ENCODE results near the gene KMT5C.

Gene KMT5C

DNA sequence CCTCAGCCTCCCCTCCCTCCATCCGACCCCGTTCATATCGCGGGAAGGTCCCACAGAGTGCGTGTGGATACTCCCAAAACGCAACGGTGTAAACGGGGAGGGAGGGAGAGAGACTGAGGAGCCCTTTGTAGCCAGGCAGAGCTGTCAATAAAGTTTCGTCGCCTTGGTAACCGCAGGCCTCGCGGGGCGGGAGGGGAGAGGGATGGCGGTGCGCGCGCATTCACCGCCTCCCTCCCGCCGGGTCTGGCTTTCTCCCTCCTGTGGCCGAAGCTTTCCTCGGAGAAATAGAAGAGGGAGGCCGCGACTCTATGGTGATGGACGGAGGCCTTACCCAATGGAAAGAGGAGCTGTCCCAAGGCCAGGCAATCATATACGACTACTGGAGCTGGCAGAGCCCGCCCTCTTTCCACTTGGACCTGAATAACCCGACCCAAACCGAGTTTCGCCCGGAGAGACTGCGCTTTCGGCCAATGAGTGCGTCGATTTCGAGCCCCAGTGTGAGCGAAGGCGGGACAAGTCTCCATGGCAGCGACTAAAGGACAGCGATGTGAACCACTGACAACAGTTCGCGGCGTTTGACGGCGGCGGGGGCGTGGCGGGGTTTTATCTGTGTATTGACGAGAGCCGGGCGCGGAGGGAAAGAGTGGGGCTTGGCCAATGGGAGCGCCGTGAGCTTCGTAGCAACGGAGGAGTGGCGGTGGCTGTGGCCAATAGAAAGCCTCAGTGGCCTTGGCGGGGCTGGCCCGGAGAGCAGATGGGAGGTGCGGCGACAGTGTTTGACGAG is at the start of gene KMT5C:
TSS of gene KMT5C (plus strand) at position 772 of the 784 bp plus-strand sequence. CDS start 2,061 bp downstream, outside the sequence.
- DNase-seq: peak; percentile 100

DNA sequence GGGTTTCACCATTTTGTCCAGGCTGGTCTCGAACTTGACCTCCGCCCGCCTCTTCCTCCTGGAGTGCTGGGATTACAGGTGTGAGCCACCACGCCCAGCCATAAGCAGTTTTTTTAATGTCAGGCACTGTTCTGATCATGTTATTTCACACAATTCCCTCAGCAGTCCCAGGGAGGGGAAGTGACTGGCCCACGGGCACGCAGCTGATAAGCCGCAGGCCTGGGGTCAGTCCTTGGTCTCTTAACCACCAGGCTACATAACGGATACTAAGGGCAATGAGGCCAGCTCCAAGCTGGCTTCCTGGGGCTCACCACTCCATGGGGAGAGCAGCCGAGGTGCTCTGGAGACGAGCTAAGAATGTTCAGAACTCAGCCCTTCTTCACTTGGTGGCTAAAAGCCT is 42.4 kb upstream of the KMT5C start:
- DNase-seq: no peak

DNA sequence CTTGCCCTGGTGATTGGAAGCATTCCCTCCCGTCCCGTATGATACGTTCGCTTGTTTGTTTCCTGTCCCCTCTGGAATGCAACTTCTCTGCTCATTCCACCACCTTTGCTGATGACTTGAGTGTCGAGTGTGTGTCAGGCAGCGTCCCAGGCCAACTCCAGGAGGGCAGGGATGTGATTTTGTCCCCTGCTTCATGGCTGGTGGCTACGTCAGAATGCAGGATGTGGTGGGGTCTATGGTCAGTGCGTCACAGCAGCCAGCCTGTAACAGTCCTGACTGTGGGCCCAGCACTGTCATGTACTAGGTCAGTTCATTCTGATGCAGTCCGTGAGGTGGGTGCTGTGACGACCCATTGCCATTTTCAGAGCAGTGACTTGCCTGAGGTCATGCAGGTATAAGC is 39.7 kb upstream of the KMT5C start:
- no peak for DNase-seq

DNA sequence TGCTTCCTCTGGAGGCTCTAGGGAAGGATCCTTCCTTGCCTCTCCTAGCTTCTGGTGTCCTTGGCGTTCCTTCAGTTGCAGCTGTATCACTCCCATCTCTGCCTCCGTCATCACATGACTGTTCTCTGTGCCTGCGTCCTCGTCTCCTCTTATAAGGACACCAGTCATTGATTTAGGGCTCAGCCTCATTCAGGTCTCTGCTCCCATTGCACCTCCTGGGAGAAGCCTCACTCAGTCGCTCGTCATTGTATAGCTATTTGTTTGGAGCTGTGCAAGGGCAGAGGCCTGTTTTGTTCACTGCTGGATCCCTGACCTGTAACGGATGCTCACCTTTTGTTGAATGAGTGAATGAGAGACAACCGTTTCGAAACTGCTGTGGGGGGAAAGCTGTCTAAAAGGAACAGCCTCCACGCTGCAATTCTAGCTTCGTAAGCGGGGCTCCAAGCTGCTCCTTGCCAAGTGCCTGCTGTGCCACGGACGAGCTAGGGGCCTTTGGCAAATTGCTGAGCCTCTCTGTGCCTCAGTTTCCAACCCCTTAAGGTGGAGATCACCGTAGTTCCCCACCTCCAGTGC is 38.7 kb upstream of the KMT5C start:
- no peak for DNase-seq

DNA sequence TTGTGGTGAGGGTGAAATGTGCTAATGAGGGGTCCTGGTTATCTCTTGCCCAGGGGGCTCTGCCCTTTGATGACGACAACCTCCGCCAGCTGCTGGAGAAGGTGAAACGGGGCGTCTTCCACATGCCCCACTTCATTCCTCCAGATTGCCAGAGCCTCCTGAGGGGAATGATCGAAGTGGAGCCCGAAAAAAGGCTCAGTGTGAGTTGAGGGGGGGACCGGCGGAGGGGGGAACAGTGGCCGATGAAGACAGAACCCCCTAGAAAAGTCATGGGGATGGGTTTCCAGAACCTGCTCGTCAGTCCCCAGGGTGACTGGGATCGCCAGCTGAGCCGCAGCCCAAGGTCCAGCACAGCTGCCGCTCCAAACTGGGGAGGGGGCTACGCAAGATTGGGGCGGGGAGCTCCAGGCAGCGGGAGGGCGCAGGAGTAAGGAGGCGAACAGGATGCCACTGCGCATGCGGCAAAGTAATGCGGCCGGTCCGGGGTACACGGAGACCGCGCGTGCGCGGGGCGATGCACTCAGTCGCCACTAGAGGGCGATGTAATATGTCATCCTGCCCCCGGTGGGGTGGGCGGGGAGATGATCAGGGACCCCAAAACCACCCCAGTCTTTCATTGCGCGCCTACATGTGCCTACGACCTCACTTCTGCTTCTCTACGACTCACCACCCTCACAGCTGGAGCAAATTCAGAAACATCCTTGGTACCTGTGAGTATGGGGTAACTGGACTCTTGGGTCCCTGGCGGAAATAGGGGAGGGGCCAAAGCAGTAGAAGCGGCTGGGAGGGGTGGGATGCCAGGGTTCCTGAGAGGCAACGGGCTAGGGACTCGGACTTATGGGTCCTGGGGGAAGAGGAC is 38.0 kb upstream of the KMT5C start:
- peak; percentile 96 for DNase-seq

DNA sequence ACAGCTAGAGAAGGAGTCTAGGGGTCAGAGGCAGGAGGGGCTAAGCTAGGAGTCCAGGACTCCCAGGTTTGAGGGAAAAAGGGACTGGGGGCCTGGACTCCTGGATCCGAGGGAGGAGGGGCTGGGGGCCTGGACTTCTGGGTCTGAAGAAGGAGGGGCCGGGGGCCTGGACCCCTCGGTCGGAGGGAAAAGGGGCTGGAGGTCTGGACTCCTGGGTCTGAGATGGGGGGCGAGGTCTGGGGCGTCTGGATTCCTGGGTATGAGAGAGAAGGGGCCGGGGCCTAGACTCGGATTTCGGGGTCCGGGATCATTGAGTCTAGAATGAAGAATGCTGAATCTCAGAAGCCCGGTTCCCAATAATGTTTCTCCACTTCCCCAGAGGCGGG is 37.4 kb upstream of the KMT5C start:
- DNase-seq: no peak

DNA sequence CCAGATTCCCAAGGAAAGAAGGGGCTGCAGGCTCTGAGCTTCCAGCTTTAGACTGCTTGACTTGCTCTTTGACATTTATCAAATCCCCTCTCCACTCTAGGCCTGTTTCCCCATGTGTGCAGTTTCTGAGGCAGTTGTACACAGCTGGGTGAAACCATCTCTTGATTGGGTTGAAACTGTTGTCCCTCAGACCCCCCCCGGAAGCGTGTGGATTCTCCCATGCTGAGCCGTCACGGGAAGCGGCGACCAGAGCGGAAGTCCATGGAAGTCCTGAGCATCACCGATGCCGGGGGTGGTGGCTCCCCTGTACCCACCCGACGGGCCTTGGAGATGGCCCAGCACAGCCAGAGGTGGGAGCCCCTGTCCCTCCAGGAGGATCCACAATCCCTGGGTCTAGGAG is 36.2 kb upstream of the KMT5C start:
- no peak for DNase-seq

DNA sequence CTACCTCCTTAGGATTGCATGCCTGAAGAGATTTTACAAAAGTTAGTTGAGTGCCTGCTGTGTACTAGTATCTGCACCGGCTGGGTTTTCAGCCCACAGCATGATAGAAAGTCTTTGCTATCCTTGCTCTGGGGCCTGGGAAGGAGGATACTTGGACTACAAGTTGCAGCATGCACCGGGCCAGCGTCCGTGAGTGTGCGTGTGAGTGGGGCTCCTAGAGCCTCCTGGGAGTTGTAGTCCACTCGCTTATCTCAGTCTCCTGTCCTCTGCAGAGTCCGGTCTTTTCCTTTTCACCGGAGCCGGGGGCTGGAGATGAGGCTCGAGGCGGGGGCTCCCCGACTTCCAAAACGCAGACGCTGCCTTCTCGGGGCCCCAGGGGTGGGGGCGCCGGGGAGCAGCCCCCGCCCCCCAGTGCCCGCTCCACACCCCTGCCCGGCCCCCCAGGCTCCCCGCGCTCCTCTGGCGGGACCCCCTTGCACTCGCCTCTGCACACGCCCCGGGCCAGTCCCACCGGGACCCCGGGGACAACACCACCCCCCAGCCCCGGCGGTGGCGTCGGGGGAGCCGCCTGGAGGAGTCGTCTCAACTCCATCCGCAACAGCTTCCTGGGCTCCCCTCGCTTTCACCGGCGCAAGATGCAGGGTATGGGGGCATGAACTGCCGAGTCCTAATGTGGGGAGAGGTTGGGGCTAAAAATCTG is 35.2 kb upstream of the KMT5C start:
- DNase-seq: no peak

DNA sequence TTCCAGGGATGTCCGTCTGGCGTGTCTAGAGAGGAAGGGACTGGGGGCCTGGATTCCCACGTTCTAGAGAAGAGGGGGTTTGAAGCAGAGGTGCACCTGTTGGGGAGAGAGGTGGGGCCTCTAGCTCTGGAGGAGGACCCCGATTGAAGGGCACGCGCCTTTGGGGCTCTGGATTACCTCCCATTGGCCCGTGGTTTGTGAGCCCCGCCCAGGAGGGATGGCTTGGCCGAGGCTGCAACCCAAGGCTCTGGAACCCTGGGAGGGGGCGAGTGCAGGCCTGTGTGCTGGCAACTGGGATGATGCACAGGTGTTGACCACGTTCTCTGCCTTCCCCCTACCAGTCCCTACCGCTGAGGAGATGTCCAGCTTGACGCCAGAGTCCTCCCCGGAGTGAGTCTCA is 34.7 kb upstream of the KMT5C start:
- DNase-seq: no peak

DNA sequence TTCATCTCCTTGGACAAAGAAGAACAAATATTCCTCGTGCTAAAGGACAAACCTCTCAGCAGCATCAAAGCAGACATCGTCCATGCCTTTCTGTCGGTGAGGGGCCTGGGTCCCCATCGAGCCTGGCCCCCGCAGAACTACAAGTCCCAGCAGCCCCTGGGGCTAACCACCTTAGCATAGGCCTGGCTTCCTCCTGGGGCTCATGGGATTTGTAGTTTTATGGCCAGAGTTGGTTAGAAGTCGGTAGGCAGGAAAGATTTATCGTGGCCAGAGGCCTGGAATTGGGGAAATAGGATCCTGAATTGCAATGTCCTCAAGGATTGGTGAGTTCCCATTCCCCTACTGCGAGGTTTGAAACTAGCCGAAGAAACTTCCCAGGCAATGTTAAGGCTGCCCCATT is 34.2 kb upstream of the KMT5C start:
- peak; percentile 27 for DNase-seq

DNA sequence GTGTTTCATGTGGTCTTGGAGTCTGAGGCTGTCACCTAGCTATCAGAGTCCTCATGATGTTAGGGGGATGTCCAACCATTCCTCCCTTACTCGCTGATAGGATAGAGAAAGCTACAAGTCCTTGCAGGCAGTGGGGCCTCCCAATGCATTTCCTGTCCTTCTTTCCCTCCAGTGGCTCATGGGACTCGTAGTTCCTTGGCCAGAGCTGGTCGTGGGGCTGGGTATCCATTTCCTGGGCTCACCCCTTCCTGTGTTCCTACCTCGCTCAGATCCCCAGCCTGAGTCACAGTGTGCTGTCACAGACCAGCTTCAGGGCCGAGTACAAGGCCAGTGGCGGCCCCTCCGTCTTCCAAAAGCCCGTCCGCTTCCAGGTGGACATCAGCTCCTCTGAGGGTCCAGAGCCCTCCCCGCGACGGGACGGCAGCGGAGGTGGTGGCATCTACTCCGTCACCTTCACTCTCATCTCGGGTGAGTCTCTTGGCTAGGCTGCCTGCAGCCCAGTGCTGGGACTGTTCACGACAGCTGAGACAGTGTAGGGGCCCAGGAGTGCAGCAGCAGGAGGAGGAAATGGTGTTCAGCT is 33.6 kb upstream of the KMT5C start:
- no peak for DNase-seq

DNA sequence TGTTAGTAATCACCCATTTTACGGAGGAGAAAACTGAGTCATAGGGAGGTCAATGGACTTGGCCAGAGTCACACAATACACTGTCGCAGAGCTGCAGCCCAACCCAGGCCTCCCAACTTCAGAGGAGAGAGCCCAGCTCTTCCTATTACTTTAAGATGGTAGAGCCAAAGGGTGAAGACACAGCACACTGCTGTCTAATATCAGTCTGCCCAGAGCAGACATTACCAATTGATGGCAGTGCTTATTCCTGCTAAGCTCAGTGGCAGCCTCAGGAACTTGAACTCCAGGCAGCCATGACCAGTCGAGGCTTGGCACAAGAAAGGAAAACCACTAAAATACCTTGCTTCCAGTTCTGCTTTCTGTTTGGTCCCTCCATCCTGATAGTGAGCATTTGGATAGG is 33.0 kb upstream of the KMT5C start:
- DNase-seq: no peak

DNA sequence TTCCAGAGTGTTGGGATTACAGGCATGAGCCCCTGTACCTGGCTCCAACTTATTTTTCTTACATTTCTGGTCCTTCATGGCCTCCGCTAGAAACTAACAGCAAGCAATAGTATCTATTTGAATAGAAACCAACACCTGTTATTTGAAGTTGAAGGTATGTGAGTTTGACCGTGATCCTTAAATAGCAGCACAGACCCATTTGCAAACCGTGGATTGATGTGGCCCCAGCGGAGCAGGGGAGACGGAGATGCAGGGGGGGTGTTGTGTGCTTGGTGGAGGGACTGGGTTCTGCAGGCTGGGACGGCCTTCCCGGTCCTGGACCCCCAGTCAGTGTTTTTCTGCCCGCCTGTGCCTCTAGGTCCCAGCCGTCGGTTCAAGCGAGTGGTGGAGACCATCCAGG is 31.4 kb upstream of the KMT5C start:
- no peak for DNase-seq

DNA sequence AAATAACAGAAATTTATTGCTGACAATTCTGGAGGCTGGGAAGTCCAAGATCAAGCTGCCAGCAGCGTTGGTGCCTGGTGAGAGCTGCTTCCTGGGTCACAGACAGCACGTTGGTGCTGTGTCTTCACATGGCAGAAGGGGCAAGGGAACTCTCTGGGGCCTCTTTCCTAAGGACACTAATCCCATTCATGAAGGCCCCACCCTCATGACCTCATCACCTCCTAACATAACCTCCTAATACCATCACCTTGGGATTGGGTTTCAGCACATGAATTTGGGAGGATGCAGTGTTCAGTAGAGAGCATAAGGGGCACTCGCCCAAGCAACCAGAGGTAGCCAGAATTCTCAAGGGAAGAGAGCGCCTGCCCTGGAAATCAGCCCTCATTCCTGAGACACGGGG is 30.2 kb upstream of the KMT5C start:
- DNase-seq: no peak

DNA sequence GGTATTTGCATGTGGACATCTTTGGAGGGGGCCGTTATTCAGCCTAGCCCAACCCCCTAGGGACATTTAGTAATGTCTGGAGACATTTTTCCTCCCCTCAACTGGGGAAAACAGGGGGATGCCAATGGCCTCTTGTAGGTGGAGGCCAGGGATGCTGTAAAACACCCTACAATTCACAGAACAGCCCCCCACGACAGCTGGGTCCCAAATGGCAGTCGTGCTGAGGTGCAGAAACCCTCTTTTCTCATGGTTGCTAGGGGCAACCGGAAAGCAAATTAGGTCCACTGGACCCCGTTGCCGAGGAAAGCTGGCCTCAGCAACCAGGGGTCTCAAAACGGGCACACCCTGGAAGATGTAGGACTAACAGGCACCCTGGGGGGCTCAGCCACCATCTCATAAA is 29.2 kb upstream of the KMT5C start:
- no peak for DNase-seq

DNA sequence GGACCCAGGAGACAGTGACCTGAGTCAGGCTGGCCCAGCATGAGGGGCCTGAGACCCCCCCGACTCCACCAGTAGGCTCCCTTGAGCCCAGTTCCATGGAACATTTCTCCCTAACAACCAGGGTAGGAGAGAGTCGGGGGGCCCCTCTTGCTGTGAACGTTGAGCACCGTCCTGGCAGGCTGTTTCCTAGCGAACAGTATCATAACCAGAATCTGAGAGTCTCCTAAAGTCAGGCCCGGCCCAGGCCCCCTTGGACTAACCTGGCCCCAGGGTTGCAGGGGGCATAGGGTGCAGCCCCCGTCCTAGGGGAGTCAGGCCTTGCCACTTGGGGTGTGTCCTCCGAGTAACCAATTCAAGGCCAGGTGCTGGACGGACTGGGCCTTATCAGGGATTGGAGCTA is 28.3 kb upstream of the KMT5C start:
- DNase-seq: no peak

DNA sequence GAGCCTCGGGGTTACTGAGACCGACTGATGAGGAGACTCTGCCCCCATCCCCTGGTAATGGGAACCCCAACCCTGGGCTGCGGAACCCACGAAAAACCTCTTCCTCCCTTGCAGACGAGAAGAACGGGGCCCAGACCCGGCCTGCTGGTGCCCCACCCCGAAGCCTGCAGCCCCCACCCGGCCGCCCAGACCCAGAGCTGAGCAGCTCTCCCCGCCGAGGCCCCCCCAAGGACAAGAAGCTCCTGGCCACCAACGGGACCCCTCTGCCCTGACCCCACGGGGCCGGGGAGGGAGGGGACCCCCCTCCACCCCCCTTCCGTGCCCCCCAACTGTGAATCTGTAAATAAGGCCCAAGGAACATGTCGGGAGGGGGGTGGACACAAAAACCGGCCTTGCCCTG is 27.9 kb upstream of the KMT5C start:
- no peak for DNase-seq

DNA sequence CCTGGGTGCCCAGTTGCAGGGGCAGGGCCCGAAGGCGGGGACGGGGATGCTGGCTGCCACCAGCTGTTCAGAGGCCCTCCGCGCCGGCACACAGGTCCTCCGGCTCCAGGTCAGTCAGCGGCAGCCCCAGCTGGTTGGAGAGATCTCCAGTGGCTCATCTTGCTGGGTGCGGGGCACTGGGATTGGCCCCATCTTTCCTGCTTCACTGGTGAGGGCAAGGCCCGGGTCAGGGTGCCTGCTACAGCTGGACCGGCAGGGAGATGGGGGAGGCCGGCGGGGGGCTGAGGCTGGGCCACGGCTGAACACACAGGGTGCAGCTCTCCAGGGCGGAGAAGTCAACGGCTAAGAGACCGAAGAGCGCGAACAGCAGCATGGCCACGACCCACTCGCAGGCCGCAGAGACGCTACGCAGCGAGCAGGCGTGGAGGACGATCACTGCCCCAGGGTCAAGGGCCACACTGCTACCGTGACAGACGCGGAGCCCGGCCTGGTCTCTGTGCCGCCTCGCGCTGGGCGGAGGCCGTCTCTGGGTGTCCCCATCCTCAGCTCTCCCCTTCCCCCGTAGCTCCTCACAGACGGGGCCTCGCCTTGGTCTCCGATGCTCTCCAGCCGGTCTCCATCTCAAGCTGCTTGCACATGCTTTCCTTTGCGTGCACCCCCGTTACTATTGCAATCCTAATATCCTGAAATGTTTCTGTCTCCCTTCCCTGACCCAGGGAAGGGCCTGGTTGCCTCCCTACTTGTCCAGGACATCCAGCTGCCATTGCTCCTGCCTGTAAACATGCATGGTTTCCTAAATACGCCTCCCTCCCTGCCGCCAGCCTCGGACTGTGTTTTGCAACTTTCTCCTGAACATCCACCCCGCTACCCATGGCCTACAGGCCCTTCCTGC is 26.8 kb upstream of the KMT5C start:
- DNase-seq: no peak

DNA sequence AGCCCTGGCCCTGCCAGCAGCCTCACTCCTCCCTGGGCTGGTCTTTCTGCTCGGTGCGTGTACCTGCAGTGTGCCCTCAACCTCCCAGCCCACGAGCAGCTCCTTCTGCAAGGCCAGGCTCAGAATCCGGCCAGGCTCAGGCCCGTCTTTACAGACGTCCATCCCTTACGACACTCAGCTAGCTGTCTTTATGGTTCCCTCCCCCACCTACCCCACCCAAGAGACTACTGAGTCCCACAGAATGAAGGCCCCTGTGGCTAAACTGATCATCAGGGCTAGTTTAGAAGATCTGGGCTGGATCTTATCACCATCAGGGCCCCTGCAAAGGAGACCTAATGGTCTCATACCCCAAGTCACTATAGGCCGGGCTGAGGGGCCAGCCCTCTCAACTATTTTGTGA is 25.3 kb upstream of the KMT5C start:
- DNase-seq: no peak

DNA sequence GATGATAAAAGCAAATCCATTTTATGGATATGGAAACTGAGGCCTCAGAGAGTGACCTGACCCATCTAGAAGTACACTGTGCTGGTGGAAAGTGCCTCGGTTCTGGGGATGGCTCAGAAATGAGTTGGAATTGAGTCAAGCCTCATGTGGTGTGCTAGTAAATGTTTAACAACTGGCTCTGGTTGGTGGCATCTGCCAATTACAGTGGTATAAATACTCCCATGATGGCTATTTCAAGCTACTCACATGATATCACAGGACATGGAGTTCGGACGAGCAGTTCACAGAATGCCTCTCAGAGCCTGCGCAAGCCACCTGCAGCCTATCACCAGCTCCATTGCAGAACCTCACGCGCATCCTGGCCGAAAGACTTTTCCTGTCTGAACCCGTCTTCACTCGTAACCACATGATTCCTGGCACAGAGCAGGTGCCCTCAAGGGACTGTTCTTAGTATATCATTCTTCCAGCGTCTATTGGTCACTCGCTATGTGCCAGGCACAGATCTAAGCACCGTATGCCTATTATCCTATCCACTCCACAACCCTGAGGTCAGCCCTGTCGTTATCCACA is 23.6 kb upstream of the KMT5C start:
- DNase-seq: no peak

DNA sequence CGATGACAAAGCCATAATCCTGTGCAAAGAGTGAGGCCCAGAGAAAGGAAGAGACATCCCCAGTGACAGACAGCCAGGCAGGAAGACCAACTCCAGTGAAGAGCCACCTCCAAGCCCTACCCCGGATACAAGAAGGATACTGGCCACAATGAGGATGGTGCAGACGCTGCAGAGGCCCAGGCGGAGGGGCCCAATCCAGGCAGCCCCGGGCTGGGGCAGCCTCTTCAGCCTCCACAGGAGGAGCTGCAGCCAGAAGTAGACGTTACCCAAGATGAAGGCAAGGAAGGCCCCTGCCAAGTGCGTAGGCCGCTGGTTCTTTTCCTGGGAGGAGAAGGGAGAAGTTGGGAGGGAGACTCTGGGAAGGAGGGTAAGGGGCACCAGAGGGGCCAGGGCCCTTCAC is 23.0 kb upstream of the KMT5C start:
- no peak for DNase-seq

DNA sequence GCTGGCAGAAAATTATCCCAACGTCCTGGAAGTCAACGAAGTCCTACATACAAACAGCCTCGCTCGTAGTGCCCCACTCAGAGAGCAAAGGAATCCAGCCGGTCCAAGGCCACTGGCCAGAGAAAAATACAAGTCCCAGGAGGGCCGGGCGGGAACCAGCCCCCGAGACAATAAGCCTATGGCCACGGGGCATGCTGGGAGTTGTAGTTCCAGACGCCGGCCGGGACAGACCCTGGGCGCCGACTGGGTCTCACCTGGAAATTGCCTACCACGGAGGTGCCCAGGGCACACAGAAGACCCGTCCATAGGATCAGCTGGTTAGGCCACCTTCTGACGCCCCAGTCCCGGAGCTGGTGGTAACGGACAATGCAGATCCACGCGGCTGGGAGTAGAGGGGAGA is 19.9 kb upstream of the KMT5C start:
- DNase-seq: no peak

Measured in activated gamma-delta T cell treated with Interleukin-2 at 50 U/mL for 16 hours (primary cell).